HG03139 (cell line): ENCODE data around the gene BDKRB2.

ENCODE experiments used
- ATAC-seq: cut with Tn5 transposase; IDR thresholded peaks from one replicate; pipeline ENCODE4 v1.9.1; 2021; ENCODE audit not compliant: unreplicated experiment

Gene BDKRB2

DNA sequence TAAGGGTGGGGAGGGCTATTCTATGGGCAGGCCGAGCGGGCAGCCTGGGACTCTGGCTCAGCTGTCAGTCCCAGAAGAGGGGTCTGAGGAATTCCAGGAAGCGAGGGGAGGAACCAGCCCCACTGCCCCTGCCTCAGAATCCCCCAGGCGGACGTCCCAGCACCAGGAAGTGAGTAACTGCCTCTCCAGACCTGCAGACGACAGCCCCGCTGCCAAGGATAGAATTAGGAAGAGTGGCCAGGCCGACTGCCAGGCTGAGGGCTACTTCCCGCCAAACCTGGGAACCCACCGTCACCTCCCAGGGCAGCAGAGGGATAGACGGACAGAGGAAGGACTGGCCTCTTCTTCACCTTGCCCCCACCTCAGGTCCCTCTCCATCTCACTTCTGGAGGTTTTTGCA is 6.7 kb upstream of the BDKRB2 start:
- ATAC-seq = no peak

DNA sequence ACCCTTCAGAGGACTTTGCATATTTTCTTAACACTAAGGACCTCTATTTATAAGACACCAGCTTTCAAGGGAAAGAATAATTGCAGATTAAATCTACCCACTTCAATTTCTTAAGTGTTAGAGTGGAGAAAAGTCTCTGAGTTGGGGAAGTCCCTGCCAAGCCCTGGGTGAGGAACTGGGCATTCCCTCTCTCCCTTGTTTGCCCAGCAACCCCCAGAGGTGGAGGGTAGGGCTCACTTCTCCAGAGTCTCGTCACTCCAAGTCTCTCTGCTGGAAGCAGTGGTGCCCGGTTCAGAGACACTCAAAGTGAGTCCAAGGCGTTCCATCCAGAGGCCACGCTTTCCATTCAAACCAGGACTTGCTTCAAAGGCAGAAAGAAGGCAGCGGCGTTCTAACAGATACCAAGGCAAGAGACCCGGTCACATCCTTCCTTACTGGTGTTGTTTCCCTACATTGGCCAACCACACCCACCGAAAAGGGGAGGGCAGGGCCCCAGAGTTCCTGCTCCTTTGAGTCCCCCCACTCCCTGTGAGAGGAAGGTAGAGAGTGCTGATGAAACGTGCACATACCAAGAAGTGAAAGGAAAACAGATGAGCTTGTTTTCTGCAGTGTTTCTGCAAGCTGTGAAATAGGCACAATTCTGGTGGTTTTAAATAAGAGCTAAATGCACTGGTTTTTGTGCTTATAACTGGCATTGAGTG is 6.1 kb upstream of the BDKRB2 start:
- ATAC-seq = no peak

- ATAC-seq = no peak
Observed at GRCh38 chr14:96201157-96201556, 3.5 kb upstream of the BDKRB2 start.

- ATAC-seq = no peak
Observed at GRCh38 chr14:96201965-96202364, 2.7 kb upstream of the BDKRB2 start.

- ATAC-seq = no peak
Observed at GRCh38 chr14:96202441-96203094, 2.1 kb upstream of the BDKRB2 start.

GRCh38 chr14:96203116-96203515 is 1.5 kb upstream of the BDKRB2 start:
- no peak for ATAC-seq

DNA sequence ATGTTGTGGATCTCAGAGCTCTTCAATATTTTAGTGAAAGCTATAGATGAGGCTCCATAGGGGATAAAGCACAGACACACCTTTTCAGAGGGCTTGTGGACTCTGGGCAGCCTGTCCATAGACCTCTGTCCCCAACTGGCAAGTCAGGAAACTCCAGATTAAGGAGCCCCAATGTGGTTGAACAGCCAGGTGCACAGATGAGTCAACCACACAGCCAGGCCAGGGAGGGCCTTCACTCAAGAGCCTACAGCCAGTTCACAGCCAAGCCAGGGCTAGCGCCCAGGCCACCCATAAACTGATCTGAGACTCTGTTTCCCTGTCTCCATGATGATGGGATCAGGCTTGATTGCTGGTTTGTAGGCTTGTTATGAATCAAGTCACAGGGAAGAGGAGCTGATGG is 1.0 kb upstream of the BDKRB2 start:
- ATAC-seq = no peak

DNA sequence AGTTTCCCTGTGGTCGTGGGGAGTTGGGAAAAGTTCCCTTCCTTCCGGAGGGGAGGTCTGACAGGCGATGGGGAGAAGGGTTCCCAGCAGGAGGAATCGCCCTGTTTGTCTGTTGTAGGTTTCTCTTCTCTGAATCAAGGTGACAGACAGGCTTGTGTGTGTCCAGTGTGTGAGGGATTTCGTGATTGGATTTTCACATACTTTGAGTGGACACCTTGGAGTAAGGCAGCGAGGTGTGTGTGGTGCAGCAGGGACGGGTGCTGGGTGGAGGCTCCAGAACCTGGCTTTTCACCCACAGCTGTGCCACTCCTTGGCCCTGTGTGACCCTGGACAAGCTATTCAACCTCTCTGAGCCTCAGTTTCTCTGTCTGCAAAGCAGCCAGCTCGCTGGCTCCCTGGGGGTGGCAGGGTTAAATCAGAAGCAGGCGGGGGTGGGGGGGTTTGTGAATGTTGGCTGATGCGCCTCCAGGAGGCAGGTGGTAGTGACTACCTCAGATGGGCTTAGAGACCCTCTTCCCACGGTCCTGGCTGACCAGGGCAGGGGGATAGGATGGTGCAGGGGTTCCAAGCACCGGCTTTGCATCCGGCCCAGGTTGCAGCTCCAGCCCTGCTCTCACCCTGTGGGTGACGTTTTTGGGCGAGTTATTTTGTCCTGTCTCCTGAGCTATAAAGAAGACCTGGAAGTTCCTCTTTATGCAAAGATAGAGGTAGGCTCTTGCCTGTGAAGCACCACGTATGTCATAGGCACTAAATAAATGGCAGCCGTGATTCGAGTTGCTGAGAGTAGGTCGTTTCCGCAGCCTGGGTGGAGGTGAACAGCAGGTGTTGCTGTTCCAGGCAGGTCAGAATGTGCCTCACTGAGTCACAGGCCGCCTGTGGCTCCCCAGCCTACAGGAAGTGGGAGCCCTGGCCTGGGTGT is 679 bp downstream of the BDKRB2 start:
- no peak for ATAC-seq

DNA sequence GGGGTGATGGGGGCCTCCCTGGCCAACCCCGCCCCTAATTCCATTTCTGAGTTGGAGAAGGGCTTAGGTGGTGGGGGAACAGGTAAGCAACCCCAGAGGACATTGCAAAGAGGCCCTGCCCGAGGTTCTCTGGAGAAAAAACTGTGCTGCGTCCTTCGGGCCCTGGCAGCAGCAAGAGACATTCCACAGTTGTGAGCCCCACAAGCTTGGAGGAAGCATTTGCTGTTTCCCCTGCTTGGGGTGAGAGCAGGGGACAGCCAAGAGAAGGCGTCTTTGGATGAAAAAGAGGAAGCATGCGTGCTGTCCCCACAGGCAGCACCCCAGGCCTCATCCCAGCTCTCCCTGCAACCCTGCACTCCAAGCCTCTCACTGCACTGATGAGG is 1.3 kb downstream of the BDKRB2 start:
- no peak for ATAC-seq

GRCh38 chr14:96206461-96206860 is 1.8 kb downstream of the BDKRB2 start:
- no peak for ATAC-seq

DNA sequence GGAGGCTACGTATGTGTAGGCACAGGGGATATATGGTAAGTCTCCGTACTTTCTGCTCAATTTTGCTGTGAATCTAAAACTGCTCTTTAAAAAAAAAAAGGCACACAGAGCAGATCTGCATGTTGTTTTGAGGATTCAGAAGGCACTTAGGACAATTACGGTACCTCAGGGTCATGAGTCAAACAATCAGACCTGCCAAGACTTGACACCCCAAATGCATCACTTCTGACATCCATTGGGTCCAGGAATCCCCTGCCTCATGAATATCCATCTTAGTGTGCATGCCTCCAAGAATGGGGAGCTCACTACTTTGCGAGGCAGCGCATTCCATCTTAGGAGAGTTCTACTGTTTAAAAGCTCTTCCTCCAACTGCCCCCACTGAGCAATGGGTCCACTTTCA is 3.0 kb downstream of the BDKRB2 start:
- no peak for ATAC-seq

DNA sequence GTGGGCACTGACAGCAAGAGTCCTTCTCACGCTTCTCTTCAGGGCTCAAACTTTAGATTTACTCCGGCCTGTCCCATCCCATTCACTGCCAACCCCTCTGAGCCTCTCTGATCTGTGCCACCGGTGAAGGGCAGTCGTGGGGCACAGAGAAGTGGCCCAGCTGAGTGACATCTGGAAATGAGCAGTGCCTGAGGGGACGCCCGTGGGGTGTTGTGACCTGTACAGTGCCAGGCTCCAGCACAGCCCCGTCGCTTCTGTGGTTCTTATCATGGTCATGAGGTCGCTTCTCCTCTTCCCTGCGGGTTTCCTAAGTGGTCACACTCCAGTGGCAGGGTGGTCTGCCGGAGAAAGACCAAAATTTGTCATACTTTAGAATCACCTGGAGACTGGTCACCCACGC is 4.1 kb downstream of the BDKRB2 start:
- ATAC-seq = no peak

GRCh38 chr14:96212140-96212539 is 7.5 kb downstream of the BDKRB2 start:
- ATAC-seq = no peak

DNA sequence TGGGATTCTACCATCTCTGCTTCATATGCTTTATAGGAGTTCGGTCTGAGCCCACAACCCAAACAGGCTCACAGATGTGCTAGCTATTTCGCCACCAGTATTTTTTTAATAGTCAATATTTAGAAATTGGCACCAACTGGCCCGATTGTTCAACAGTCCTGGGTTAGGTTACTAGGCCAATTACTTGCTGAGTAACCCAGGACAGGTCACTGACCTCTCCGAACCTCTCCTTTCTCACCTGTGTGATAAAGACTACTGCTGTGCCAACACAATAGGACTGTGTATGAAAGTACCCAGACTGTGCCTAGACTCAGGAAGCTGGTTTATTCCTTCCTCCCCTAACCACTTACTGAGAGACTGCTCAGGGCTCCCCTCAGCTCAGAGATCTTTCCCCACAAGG is 8.3 kb downstream of the BDKRB2 start:
- no peak for ATAC-seq

GRCh38 chr14:96213871-96214465 is 9.3 kb downstream of the BDKRB2 start:
- ATAC-seq = no peak

- ATAC-seq = no peak
Observed at GRCh38 chr14:96214793-96215192, 10.2 kb downstream of the BDKRB2 start.

DNA sequence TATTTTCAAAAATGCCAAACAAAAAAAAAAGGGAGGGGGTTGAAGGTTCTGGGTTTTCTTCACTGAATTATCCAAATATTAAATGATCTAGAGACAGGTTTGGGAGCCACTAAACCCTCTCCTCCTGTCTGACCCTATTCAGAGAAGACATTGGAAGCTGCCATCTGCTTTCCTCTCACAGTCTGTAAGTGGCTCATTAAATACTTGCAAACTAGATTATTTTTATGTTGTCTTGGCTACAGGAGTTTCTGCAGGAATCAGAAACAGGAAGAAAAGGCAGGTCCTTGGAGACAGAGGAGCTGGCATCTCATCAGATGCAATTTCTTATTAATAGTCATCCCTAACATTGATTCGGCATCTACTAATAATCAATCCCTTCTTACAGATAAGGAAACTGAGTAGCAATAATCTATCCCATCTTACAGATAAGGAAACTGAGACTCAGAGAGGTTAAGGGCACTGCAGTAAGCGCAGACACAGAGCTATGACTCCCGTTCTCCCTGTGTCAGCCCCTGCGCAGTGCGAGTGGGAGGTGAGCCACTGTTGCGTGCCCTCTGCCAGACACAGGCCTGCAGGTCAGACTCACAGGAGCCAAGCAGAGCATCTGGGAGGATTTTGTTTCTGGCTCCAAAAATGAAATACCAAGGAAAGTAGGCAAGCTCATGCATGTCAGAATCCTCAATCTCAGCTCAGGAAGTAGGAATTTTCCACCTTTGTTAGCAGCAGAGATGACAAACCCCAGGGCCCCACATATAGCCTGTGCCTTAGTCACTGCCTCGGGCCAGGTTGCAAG is 11.0 kb downstream of the BDKRB2 start:
- ATAC-seq = no peak

- ATAC-seq = no peak
Observed at GRCh38 chr14:96216627-96217026, 12.0 kb downstream of the BDKRB2 start.

- ATAC-seq = no peak
Observed at GRCh38 chr14:96217376-96217913, 12.8 kb downstream of the BDKRB2 start.

- no peak for ATAC-seq
Observed at GRCh38 chr14:96221109-96221650, 16.5 kb downstream of the BDKRB2 start.
